HepG2 (cell line): Measurements from ENCODE around the gene TBC1D2B. TPM values are rescaled to one million over a fixed set of nuclear protein-coding genes. Genes with fewer than 3 reads are reported as not detected.

Source experiments
- EZH2 ChIP-seq: conservative IDR thresholded peaks from 2 replicates; pipeline ENCODE4 v1.6.1; 2012; ENCODE audit warnings: mild to moderate bottlenecking, low read depth, low read length, moderate library complexity
- HNRNPK ChIP-seq: fragments of 200-400 bp; formaldehyde crosslinking; IDR thresholded peaks from 2 replicates; pipeline ENCODE4 v1.6.1; 2018; ENCODE audit warnings: low read length, low read depth, moderate library complexity, mild to moderate bottlenecking; ENCODE audit not compliant: poor library complexity, severe bottlenecking
- KDM2A ChIP-seq: sonication (generic); formaldehyde crosslinking; IDR thresholded peaks from 2 replicates; pipeline ENCODE4 v1.4.0; 2020; ENCODE audit warnings: low read depth, missing genetic modification reagents, borderline replicate concordance
- PRPF4 ChIP-seq: fragments of 200-400 bp; formaldehyde crosslinking; IDR thresholded peaks from 2 replicates; pipeline ENCODE4 v1.6.1; 2016; ENCODE audit warnings: low read length, low read depth; ENCODE audit not compliant: poor library complexity, severe bottlenecking
- SOX5 ChIP-seq: IDR thresholded peaks from 2 replicates; pipeline ENCODE4 v1.6.1; 2016; ENCODE audit warnings: borderline replicate concordance
- STAG1 ChIP-seq: sonication (generic); formaldehyde crosslinking; IDR thresholded peaks from 2 replicates; pipeline ENCODE4 v1.4.0; 2020; ENCODE audit warnings: missing genetic modification reagents
- ZBTB38 ChIP-seq: sonication (generic); formaldehyde crosslinking; IDR thresholded peaks from 2 replicates; pipeline ENCODE4 v1.5.1; 2020; ENCODE audit warnings: mild to moderate bottlenecking, missing genetic modification reagents
- ZBTB8A ChIP-seq: sonication (generic); formaldehyde crosslinking; IDR thresholded peaks from 2 replicates; pipeline ENCODE4 v1.4.0; 2020; ENCODE audit warnings: mild to moderate bottlenecking, low read depth, missing genetic modification reagents, borderline replicate concordance
- ZNF232 ChIP-seq: sonication (generic); formaldehyde crosslinking; IDR thresholded peaks from 2 replicates; pipeline ENCODE4 v1.4.0; 2020; ENCODE audit warnings: missing genetic modification reagents, borderline replicate concordance
- ZNF674 ChIP-seq: sonication (generic); formaldehyde crosslinking; IDR thresholded peaks from 2 replicates; pipeline ENCODE4 v1.5.0; 2020; ENCODE audit warnings: low read depth, mild to moderate bottlenecking, missing genetic modification reagents
- polyA plus RNA-seq, 8 experiments: library from polyadenylated mRNA; depleted of rRNA in 3 of 8; stranded (reverse) in 7 of 8; unstranded in 1 of 8; fragments of >200 nt; fragmentation: Illumina TruSeq in 4 of 8; extraction: Trizol in 4 of 8; gene quantifications; 2 replicates each; pipeline versions ENCODE4 v1.2.1 to v1.2.3, GENCODE V29; 2011 to 2016; ENCODE audit warnings: low read depth in 4 of 8, missing spikeins in 1 of 8, mixed read lengths in 1 of 8; ENCODE audit not compliant: insufficient read depth in 1 of 8
- total RNA-seq, 5 experiments: library from RNA; depleted of rRNA; stranded (reverse); fragments of >200 nt; fragmentation: Illumina TruSeq; extraction: Trizol; gene quantifications; 2 replicates each; pipeline ENCODE4 v1.2.3, GENCODE V29; 2016; ENCODE audit warnings: low read depth in 1 of 5
- TF ChIP-seq, protein P1 (sequence below): sonication (generic); formaldehyde crosslinking; IDR thresholded peaks from 2 replicates; pipeline ENCODE4 v1.4.0; 2020; ENCODE audit warnings: missing genetic modification reagents, borderline replicate concordance
- TF ChIP-seq, protein P2 (sequence below): sonication (generic); formaldehyde crosslinking; IDR thresholded peaks from 2 replicates; pipeline ENCODE4 v1.9.0; 2021; ENCODE audit warnings: missing genetic modification reagents, mild to moderate bottlenecking, borderline replicate concordance
- TF ChIP-seq, protein P3 (sequence below): sonication (generic); formaldehyde crosslinking; IDR thresholded peaks from 2 replicates; pipeline ENCODE4 v1.4.0; 2020; ENCODE audit warnings: missing genetic modification reagents, mild to moderate bottlenecking, borderline replicate concordance
- TF ChIP-seq, protein P4 (sequence below): sonication (generic); formaldehyde crosslinking; IDR thresholded peaks from 2 replicates; pipeline ENCODE4 v1.5.0; 2020; ENCODE audit warnings: mild to moderate bottlenecking, missing genetic modification reagents

Gene TBC1D2B
- total and polyA plus RNA-seq, 2 of the 13 experiments (the other 11 are each of a cell fraction or from before 2014, with no cell fraction given): 10.1 to 14.4 TPM

DNA sequence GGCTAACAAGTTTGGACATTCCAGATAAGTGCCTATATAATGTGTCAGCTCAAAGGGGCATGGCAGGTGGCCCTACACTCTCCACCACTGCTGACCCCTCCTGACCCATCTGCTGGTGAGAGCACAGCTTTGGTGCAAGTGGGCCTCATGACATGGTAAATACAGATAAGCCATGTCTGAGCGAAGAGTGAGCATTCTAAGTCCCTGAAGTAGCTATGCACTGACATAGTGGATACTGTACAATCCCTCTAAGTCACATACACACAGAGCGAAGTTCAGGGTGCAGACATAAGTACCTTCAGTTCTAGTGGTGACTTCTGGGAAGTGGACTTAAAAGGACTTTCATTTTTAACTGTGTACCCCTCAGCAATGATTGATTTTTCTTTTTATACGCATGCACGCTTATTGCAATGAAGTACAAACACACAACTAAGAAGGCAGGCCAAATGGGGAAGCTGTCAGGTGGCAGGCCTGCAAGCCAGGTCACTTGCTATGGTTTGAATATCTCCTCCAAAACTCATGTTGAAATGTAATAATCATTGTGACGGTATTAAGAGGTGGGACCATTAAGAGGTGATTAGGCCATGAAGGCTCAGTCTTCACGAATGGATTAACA is 41.5 kb downstream of the TBC1D2B start (continued):
- TF ChIP-seq, protein P1, sequence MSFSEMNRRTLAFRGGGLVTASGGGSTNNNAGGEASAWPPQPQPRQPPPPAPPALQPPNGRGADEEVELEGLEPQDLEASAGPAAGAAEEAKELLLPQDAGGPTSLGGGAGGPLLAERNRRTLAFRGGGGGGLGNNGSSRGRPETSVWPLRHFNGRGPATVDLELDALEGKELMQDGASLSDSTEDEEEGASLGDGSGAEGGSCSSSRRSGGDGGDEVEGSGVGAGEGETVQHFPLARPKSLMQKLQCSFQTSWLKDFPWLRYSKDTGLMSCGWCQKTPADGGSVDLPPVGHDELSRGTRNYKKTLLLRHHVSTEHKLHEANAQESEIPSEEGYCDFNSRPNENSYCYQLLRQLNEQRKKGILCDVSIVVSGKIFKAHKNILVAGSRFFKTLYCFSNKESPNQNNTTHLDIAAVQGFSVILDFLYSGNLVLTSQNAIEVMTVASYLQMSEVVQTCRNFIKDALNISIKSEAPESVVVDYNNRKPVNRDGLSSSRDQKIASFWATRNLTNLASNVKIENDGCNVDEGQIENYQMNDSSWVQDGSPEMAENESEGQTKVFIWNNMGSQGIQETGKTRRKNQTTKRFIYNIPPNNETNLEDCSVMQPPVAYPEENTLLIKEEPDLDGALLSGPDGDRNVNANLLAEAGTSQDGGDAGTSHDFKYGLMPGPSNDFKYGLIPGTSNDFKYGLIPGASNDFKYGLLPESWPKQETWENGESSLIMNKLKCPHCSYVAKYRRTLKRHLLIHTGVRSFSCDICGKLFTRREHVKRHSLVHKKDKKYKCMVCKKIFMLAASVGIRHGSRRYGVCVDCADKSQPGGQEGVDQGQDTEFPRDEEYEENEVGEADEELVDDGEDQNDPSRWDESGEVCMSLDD (CRISPR knock-in tag): no peak
- TF ChIP-seq, protein P2, sequence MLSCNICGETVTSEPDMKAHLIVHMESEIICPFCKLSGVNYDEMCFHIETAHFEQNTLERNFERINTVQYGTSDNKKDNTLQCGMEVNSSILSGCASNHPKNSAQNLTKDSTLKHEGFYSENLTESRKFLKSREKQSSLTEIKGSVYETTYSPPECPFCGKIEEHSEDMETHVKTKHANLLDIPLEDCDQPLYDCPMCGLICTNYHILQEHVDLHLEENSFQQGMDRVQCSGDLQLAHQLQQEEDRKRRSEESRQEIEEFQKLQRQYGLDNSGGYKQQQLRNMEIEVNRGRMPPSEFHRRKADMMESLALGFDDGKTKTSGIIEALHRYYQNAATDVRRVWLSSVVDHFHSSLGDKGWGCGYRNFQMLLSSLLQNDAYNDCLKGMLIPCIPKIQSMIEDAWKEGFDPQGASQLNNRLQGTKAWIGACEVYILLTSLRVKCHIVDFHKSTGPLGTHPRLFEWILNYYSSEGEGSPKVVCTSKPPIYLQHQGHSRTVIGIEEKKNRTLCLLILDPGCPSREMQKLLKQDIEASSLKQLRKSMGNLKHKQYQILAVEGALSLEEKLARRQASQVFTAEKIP (CRISPR knock-in tag): no peak
- TF ChIP-seq ZNF232 (CRISPR knock-in tag) (no peak), STAG1 (CRISPR knock-in tag) (no peak), PRPF4 (no peak), ZBTB38 (CRISPR knock-in tag) (no peak), HNRNPK (no peak), SOX5 (CRISPR knock-in tag) (peak; percentile 64; the same call in 1 of the 2 replicates), ZBTB8A (CRISPR knock-in tag) (no peak), KDM2A (CRISPR knock-in tag) (no peak), ZNF674 (CRISPR knock-in tag) (no peak), EZH2 (no peak)
- TF ChIP-seq, protein P3, sequence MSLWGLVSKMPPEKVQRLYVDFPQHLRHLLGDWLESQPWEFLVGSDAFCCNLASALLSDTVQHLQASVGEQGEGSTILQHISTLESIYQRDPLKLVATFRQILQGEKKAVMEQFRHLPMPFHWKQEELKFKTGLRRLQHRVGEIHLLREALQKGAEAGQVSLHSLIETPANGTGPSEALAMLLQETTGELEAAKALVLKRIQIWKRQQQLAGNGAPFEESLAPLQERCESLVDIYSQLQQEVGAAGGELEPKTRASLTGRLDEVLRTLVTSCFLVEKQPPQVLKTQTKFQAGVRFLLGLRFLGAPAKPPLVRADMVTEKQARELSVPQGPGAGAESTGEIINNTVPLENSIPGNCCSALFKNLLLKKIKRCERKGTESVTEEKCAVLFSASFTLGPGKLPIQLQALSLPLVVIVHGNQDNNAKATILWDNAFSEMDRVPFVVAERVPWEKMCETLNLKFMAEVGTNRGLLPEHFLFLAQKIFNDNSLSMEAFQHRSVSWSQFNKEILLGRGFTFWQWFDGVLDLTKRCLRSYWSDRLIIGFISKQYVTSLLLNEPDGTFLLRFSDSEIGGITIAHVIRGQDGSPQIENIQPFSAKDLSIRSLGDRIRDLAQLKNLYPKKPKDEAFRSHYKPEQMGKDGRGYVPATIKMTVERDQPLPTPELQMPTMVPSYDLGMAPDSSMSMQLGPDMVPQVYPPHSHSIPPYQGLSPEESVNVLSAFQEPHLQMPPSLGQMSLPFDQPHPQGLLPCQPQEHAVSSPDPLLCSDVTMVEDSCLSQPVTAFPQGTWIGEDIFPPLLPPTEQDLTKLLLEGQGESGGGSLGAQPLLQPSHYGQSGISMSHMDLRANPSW (CRISPR knock-in tag): no peak
- TF ChIP-seq, protein P4, sequence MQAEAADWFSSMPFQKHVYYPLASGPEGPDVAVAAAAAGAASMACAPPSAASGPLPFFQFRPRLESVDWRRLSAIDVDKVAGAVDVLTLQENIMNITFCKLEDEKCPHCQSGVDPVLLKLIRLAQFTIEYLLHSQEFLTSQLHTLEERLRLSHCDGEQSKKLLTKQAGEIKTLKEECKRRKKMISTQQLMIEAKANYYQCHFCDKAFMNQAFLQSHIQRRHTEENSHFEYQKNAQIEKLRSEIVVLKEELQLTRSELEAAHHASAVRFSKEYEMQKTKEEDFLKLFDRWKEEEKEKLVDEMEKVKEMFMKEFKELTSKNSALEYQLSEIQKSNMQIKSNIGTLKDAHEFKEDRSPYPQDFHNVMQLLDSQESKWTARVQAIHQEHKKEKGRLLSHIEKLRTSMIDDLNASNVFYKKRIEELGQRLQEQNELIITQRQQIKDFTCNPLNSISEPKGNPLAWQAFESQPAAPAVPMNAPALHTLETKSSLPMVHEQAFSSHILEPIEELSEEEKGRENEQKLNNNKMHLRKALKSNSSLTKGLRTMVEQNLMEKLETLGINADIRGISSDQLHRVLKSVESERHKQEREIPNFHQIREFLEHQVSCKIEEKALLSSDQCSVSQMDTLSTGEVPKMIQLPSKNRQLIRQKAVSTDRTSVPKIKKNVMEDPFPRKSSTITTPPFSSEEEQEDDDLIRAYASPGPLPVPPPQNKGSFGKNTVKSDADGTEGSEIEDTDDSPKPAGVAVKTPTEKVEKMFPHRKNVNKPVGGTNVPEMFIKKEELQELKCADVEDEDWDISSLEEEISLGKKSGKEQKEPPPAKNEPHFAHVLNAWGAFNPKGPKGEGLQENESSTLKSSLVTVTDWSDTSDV (CRISPR knock-in tag): no peak
